Endometrial microvascular endothelial cells (primary cell): Measurements from ENCODE around the gene LYSET. TPM values are rescaled to one million over a fixed set of nuclear protein-coding genes. Genes with fewer than 3 reads are reported as not detected.
"Not testable (repeated sequence)": the region's sequence is repeated elsewhere in the genome, so short reads cannot be mapped to it uniquely, and the experiment has no call there.

Experiments
- in situ Hi-C: cut with HindIII; loops from 2 replicates; pipeline ENCODE4 v1.10.0; 2017; ENCODE audit warnings: low sequenced_read_pairs, low pct_unique_long_range_greater_than_20kb; ENCODE audit errors: inconsistent ontology term
- total RNA-seq: library from RNA; depleted of rRNA; stranded (reverse); fragments of >200 nt; gene quantifications from one replicate; pipeline ENCODE4 v1.2.3, GENCODE V29; 2015; ENCODE audit errors: inconsistent ontology term

LYSET gene
- total RNA-seq, 1 donor from 2014 or later: 7.9 TPM

DNA sequence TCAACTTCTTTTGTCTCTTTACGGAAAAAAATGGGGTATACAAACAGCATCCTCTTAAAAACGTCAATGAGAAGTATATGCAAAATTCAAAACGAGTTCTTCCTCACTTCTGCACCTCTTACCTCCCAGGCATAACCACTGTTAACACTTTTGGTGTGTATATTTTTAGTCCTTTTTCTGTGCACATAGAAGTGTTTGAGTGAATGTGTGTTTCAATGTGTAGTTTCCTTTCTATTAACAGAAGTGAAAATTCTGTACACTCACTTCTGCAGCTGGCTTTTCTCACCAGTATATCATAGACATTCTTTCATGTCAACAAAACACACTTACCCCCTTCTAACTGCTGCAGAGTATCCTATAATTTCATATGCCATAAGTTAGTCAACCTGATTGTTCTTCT is 27.3 kb downstream of the LYSET start:
- in situ Hi-C loops: no loop called here

DNA sequence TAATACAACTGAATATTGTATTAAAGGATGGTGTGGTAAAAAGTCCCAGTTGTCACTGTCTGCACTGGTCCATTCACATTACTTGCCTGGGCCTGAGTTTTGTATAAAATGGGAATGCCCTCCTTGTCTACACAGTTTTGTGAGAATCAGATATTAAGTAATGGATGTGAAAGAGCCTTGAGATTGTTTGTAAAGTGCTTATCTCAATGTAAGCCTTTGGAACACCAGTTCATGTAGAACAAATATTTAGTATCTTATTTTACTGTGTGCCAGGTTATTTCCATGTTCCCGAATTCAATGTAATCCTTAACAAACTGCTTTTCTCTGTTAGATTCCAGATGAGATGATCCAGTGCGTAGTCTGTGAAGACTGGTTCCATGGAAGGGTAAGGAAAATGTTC is 29.5 kb downstream of the LYSET start:
- in situ Hi-C loops: no loop called here

DNA sequence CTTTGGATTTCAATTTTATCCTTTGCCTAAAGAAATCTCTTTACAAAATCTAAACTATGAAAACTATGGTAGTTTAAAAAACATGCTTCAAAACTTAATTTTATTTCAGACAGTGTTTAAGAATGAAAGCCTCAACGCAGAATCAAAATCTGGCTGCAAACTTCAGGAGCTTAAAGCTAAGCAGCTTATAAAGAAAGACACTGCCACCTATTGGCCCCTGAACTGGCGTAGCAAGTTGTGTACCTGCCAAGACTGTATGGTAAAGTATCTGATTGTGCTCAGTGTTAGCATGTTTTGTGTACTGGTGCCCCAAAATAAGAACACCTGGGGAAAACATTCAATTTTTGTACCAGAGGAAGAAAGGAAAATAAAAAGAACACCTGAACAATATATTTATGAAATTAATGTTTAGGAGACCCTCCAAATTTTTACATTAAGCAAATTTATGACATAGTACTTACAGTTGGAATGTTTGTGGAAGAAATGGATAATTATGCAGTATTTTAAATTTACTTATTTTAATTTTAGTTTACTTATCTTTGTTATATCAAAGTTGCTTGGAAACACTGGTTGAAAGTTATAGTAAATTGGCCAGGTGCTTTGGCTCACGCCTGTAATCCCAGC is 34.1 kb downstream of the LYSET start:
- in situ Hi-C loops: no loop called here

DNA sequence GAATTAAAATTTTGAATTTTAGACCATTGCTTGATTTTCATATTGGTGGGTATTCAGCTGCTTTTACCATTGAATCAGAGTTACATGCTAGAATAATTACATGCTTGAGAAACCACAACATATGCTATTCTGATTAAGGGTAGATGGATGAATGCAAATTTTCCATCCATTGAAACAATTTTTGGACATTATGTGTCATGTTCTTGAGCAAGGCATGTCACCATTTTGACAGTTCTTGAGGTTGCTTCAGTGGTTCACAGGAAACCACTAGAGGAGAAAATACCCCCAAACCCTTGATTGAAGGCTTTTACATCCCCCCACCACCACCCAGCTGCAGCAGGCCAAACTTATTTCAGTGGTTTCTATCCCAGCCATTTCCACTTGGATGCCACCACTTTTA is 35.4 kb downstream of the LYSET start:
- in situ Hi-C loops: no loop called here

DNA sequence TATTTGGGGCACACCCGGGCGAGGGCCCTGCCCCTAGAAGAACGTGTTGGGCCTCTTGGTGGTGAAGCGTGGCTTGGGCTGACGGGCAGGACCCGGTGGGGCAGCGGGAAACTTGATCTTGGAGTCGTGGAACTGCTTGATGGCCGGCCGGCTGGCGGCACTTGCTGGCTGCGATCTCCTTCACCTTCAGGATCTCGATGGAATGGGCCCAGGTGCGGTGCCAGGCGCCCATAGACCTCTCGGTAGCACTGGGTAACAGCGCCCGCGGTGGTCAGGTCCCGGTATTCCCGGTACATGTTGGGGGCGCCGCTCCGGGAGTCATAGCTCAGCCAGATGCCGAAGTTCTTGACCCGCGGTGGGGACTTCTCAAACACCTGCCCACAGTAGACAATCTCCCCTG is 38.4 kb downstream of the LYSET start:
- in situ Hi-C loops: no loop called here

DNA sequence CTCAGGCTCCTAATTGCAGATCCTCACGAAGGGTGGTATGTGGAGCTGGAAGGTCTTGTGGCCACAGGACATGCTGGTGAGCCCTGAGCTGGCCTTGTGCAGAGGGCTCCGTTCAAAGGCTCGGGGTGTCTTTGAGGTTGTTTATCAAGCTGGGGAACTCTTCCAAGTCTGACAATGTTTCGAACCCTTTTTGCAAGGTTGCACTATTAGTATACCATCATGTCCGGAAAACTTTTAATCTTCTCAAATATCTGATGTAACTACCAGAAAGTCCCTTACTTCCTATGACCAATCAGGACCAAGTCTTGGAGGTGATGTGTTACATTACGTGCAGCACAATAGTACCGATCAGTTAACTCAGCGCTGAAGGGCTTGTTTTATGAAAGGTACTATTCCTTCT is 43.4 kb downstream of the LYSET start:
- in situ Hi-C loops: no loop called here

DNA sequence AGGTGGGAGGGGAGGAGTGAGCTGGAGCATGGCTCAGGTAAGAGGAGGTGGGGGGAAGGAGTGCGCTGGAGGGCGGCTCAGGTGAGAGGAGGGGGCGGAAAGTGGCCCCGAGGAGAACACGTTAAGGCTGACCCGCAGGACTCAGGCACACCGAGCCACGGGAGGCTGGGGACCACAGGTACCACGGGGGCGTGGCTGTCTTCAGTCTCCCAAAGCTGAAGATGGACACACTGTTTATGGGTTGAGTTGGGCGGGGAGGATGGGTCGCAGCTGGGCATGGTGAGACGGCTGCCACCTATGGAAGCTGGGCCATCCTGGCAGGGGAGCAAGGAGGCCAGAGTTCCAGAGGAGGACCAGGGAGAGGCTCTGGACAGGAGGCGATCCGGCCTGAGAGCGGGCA is 45.4 kb downstream of the LYSET start:
- in situ Hi-C loops: no loop called here

DNA sequence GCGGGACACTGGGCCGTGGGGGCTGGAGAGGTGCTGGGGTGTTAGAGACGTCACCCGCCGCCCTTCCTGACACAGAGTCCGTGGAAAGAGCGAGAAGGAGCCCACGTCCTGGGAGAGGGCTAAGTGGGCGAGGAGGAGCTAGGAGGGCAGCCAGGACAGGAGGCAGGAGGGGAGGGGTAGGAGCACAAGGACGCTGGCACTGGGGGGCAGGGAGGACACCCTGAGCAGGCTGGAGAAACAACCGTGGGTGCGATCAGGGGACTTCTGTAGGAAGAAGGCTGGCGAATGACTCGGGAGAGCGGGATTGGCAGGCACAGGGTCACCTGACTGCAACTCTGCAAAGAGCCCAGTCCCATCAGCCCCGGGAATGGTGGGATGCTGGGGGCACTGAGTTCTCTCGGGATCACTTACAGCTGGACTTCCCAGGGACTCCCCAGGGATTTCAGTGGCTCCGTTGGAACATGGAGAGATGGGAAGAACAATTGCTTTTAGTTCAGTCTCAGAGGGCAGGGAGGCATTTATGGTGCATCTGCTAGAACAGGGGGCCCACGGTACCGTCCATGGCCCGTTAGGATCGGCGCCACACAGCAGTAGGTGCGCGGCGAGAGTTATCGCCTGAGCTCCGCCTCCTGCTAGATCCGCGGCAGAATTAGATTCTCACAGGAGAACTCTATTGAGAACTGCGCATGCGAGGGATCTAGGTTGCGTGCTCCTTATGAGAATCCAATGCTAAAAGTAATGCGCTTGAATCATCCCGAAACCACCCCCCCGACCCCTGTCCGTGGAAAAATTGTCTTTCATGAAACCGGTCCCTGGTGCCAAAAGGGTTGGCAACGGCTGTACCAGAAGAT is 46.2 kb downstream of the LYSET start:
- in situ Hi-C loops: no loop called here

DNA sequence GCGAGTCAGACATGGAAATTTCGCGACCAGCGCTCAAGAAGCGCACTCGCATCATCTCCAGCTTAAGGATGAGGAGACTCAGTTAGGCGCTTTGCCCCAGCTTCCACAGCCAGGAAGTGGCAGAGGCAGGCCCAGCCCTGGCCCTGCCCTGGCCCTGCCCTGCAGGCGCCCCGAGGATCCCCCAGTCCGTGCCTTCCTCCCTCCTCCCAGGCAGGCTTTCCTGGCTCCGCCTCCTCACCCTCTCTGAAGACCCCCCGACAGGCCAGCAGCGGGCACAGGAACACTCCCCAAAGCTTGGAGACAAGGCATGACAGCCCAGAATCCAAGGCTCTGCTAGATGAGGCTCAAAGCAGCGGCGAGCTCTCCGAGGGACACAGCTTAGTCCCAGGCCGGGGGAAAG is 47.0 kb downstream of the LYSET start:
- in situ Hi-C loops: no loop called here

DNA sequence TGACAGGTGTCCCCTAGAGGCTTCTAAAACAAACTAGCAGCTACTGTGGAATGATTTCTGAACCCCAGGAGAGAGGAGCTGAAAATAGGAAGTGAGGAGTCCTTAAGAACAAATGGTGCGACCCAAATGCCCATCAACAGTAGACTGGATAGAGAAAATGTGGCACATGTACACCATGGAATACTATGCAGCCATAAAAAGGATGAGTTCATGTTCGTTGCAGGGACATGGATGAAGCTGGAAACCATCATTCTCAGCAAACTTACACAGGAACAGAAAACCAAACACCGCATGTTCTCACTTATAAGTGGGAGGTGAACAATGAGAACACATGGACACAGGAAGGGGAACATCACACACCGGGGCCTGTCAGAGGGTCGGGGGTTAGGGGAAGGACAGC is 48.0 kb downstream of the LYSET start:
- in situ Hi-C loops: not testable (repeated sequence)

DNA sequence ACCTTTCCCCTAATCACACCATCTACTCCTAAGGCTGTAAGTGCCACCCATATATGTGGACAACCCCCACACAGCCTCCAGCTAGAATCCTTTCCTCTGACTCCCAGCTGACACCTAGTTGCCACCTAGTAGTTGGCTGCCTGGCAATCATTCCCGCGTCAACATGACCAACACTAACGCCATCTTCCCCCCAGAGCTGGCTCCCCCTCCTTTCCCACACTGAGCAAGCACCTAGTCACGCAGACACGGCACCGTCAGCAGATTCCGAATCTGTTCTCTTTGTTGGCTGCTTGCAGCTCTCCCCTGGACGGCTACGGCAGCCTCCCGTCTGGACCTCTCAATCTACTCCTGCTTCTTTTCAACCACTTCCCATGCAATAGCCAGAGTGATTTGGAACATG is 49.7 kb downstream of the LYSET start:
- in situ Hi-C loops: no loop called here

Other genes starting within 250 kb of the LYSET start
- gene ITPK1, start 69.4 kb upstream of the LYSET start, total RNA-seq: 37.0 TPM
- gene MOAP1, start 420 bp upstream of the LYSET start, total RNA-seq: 10.9 TPM
- 17.1 TPM for gene GON7, start 21.7 kb downstream of the LYSET start, total RNA-seq
- gene UBR7, start 21.9 kb downstream of the LYSET start, total RNA-seq: 48.0 TPM
- 18.1 TPM for gene BTBD7, start 147.7 kb downstream of the LYSET start, total RNA-seq
- not detected for gene COX8C, start 161.9 kb downstream of the LYSET start, total RNA-seq
- not detected for gene UNC79, start 245.6 kb downstream of the LYSET start, total RNA-seq